Neural cell (in vitro differentiated cells): ENCODE measurements around the gene ALDH16A1.

Experiments used
- CTCF ChIP-seq: fragments of 450-650 bp; IDR thresholded peaks from 2 replicates; pipeline ENCODE4 v1.5.1; 2014; ENCODE audit warnings: antibody characterized with exemption, mild to moderate bottlenecking, moderate library complexity; ENCODE audit not compliant: poor library complexity, severe bottlenecking
- EP300 ChIP-seq: fragments of 450-650 bp; conservative IDR thresholded peaks from 2 replicates; pipeline ENCODE4 v1.6.1; 2014; ENCODE audit warnings: antibody characterized with exemption, mild to moderate bottlenecking, moderate library complexity; ENCODE audit not compliant: poor library complexity, severe bottlenecking
- EZH2 ChIP-seq: fragments of 200-600, 300-800 bp; shearing (Covaris generic), sonication (generic); IDR thresholded peaks from 2 replicates; pipeline ENCODE4 v1.6.1; 2014; ENCODE audit warnings: antibody characterized with exemption, low read length, borderline replicate concordance, mild to moderate bottlenecking; ENCODE audit not compliant: insufficient read depth, poor library complexity, severe bottlenecking
- MXI1 ChIP-seq: fragments of 450-650 bp; conservative IDR thresholded peaks from 2 replicates; pipeline ENCODE4 v1.6.1; 2014; ENCODE audit warnings: antibody characterized with exemption, mild to moderate bottlenecking; ENCODE audit not compliant: poor library complexity, severe bottlenecking
- POLR2AphosphoS5 ChIP-seq: IDR thresholded peaks from 2 replicates; pipeline ENCODE4 v1.6.1; 2012
- RAD21 ChIP-seq: fragments of 450-650 bp; conservative IDR thresholded peaks from 2 replicates; pipeline ENCODE4 v1.6.1; 2014; ENCODE audit warnings: antibody characterized with exemption, mild to moderate bottlenecking, moderate library complexity
- REST ChIP-seq: IDR thresholded peaks from 2 replicates; pipeline ENCODE4 v1.6.1; 2012; ENCODE audit warnings: borderline replicate concordance
- SMC3 ChIP-seq: fragments of 450-650 bp; conservative IDR thresholded peaks from 2 replicates; pipeline ENCODE4 v1.6.1; 2014; ENCODE audit warnings: antibody characterized with exemption, mild to moderate bottlenecking, moderate library complexity; ENCODE audit not compliant: poor library complexity

GRCh38 chr19:49497789-49498103 lies 44.7 kb downstream of the ALDH16A1 start:
- TF ChIP-seq CTCF (no peak), POLR2AphosphoS5 (no peak), SMC3 (no peak), EZH2 (no peak), REST (no peak), RAD21 (no peak), EP300 (no peak), MXI1 (no peak)
